IMR-90 (cell line): Measurements from ENCODE around the gene DISC1. TPM values are rescaled to one million over a fixed set of nuclear protein-coding genes. Genes with fewer than 3 reads are reported as not detected.
A peak's percentile ranks its signal among the peaks of the same experiment; 100 is the strongest.

ENCODE experiments used
- ATAC-seq: fragments of 200-7000 bp; cut with Tn5 transposase; 2 replicates; pipeline ENCODE4 v1.9.1; 2020; ENCODE audit warnings: low read depth, mild to moderate bottlenecking, moderate library complexity
- BruUV-seq: library from RNA; stranded (reverse); fragments of 400-500 nt; replicated peaks from 2 replicates; lab custom pipeline; 2021; lab: Mats Ljungman, UMichigan
- CTCF ChIA-PET: fragments of 300-600 bp; formaldehyde crosslinking; extraction: SDS; loops from one replicate; lab custom pipeline; 2021; ENCODE audit warnings: antibody characterized with exemption; lab: Yijun Ruan, JAX
- POLR2A ChIA-PET: fragments of 300-600 bp; sonication (Branson Sonifier 250); formaldehyde crosslinking; loops from one replicate; lab custom pipeline; 2022; ENCODE audit warnings: antibody characterized with exemption; ENCODE audit not compliant: unreplicated experiment; lab: Charles Lee
- DNase-seq: peaks from one replicate; pipeline ENCODE4 v3.0.0; 2013
- H2AFZ ChIP-seq: replicated peaks from 2 replicates; pipeline ENCODE3; 2013; ENCODE audit warnings: low read length, mild to moderate bottlenecking; ENCODE audit not compliant: poor library complexity
- H2AK5ac ChIP-seq: 2 replicates; pipeline ENCODE4 v1.6.1; 2013; ENCODE audit warnings: low read depth, low read length, inconsistent platforms
- H2AK9ac ChIP-seq: replicated peaks from 2 replicates; pipeline ENCODE3; 2013; ENCODE audit warnings: mild to moderate bottlenecking, low read depth, low read length, moderate library complexity; ENCODE audit not compliant: poor library complexity
- H2BK120ac ChIP-seq: 2 replicates; pipeline ENCODE4 v1.6.1; 2013; ENCODE audit warnings: low read depth, low read length, inconsistent platforms
- H2BK15ac ChIP-seq: 3 replicates; pipeline ENCODE4 v1.6.1; 2013; ENCODE audit warnings: low read depth, low read length, inconsistent platforms
- H2BK20ac ChIP-seq: 2 replicates; pipeline ENCODE4 v1.6.1; 2013; ENCODE audit warnings: low read depth, mild to moderate bottlenecking, inconsistent platforms, low read length, moderate library complexity
- H2BK5ac ChIP-seq: 2 replicates; pipeline ENCODE4 v1.6.1; 2013; ENCODE audit warnings: mild to moderate bottlenecking, low read depth, low read length, inconsistent platforms; ENCODE audit not compliant: poor library complexity, severe bottlenecking
- H3K14ac ChIP-seq: replicated peaks from 2 replicates; pipeline ENCODE4 v1.6.1; 2013; ENCODE audit warnings: low read depth, low read length, inconsistent platforms
- H3K18ac ChIP-seq: 2 replicates; pipeline ENCODE4 v1.6.1; 2013; ENCODE audit warnings: low read depth, low read length, control low read depth
- H3K23ac ChIP-seq: 2 replicates; pipeline ENCODE4 v1.6.1; 2013; ENCODE audit warnings: low read depth, low read length, inconsistent platforms
- H3K27ac ChIP-seq: 2 replicates; pipeline ENCODE4 v1.5.1; 2013; ENCODE audit warnings: mild to moderate bottlenecking, control low read depth, low read length; ENCODE audit not compliant: insufficient read depth
- H3K27me3 ChIP-seq: 2 replicates; pipeline ENCODE4 v1.6.1; 2013; ENCODE audit warnings: low read length; ENCODE audit not compliant: control insufficient read depth, insufficient read depth
- H3K36me3 ChIP-seq: 2 replicates; pipeline ENCODE4 v1.6.1; 2013; ENCODE audit warnings: low read length, mixed read lengths; ENCODE audit not compliant: control insufficient read depth, insufficient read depth
- H3K4ac ChIP-seq: 2 replicates; pipeline ENCODE4 v1.6.1; 2013; ENCODE audit warnings: low read depth, low read length, inconsistent platforms
- H3K4me1 ChIP-seq: 2 replicates; pipeline ENCODE4 v1.6.1; 2013; ENCODE audit warnings: low read length, mixed read lengths; ENCODE audit not compliant: control insufficient read depth, insufficient read depth
- H3K4me2 ChIP-seq: 2 replicates; pipeline ENCODE4 v1.6.1; 2013; ENCODE audit warnings: low read depth, mild to moderate bottlenecking, control low read depth, low read length, moderate library complexity
- H3K4me3 ChIP-seq: 2 replicates; pipeline ENCODE4 v1.5.1; 2013; ENCODE audit warnings: low read depth, mild to moderate bottlenecking, control low read depth, low read length, moderate library complexity; ENCODE audit not compliant: insufficient read depth
- H3K56ac ChIP-seq: 2 replicates; pipeline ENCODE4 v1.6.1; 2013; ENCODE audit warnings: low read length, inconsistent platforms; ENCODE audit not compliant: insufficient read depth; ENCODE audit errors: extremely low read depth
- H3K79me1 ChIP-seq, 2 experiments: 2 replicates each; pipeline ENCODE4 v1.6.1; 2013; ENCODE audit warnings: low read length in 2 of 2, inconsistent platforms in 1 of 2, low read depth in 1 of 2
- H3K9ac ChIP-seq: 2 replicates; pipeline ENCODE4 v1.6.1; 2013; ENCODE audit warnings: low read depth, low read length, control low read depth
- H3K9me1 ChIP-seq: 2 replicates; pipeline ENCODE4 v1.6.1; 2013; ENCODE audit warnings: low read length, inconsistent platforms; ENCODE audit not compliant: insufficient read depth
- H3K9me3 ChIP-seq: 2 replicates; pipeline ENCODE4 v1.6.1; 2013; ENCODE audit warnings: low read length; ENCODE audit not compliant: control insufficient read depth, insufficient read depth
- H4K20me1 ChIP-seq: 2 replicates; pipeline ENCODE4 v1.6.1; 2013; ENCODE audit warnings: low read length, inconsistent platforms; ENCODE audit not compliant: insufficient read depth
- H4K5ac ChIP-seq: 2 replicates; pipeline ENCODE4 v1.6.1; 2013; ENCODE audit warnings: mild to moderate bottlenecking, low read depth, low read length, control low read depth
- H4K8ac ChIP-seq, 2 experiments: 2 replicates each; pipeline ENCODE4 v1.6.1; 2013; ENCODE audit warnings: low read depth in 2 of 2, low read length in 2 of 2, control low read depth in 1 of 2, inconsistent platforms in 1 of 2
- H4K91ac ChIP-seq: 2 replicates; pipeline ENCODE4 v1.6.1; 2013; ENCODE audit warnings: low read depth, low read length, inconsistent platforms; ENCODE audit not compliant: insufficient read depth
- BHLHE40 ChIP-seq: fragments of 150-350 bp; IDR thresholded peaks from 2 replicates; pipeline ENCODE4 v1.6.1; 2016; ENCODE audit warnings: mild to moderate bottlenecking, low read depth, low read length
- CEBPB ChIP-seq: IDR thresholded peaks from 2 replicates; pipeline ENCODE4 v1.6.1; 2012; ENCODE audit warnings: low read depth, low read length, improper control_type of control experiment
- CTCF ChIP-seq: conservative IDR thresholded peaks from 2 replicates; pipeline ENCODE4 v1.5.1; 2012; ENCODE audit warnings: mild to moderate bottlenecking, low read depth, low read length, improper control_type of control experiment
- ELK1 ChIP-seq: fragments of 150-350 bp; IDR thresholded peaks from 2 replicates; pipeline ENCODE4 v1.6.1; 2016; ENCODE audit warnings: low read depth, mild to moderate bottlenecking, low read length, moderate library complexity, borderline replicate concordance
- MAFK ChIP-seq: IDR thresholded peaks from 2 replicates; pipeline ENCODE4 v1.6.1; 2012; ENCODE audit warnings: low read depth, low read length, improper control_type of control experiment
- MAZ ChIP-seq: IDR thresholded peaks from 2 replicates; pipeline ENCODE4 v1.6.1; 2012; ENCODE audit warnings: low read depth, mild to moderate bottlenecking, low read length, improper control_type of control experiment, moderate library complexity, borderline replicate concordance
- RCOR1 ChIP-seq: IDR thresholded peaks from 2 replicates; pipeline ENCODE4 v1.6.1; 2012; ENCODE audit warnings: mild to moderate bottlenecking, low read length, improper control_type of control experiment; ENCODE audit not compliant: insufficient replicate concordance
- RFX5 ChIP-seq: IDR thresholded peaks from 2 replicates; pipeline ENCODE4 v1.8.0; 2012; ENCODE audit warnings: low read depth, mild to moderate bottlenecking, low read length, moderate library complexity
- SMC3 ChIP-seq: fragments of 150-350 bp; IDR thresholded peaks from 2 replicates; pipeline ENCODE4 v1.6.1; 2016; ENCODE audit warnings: low read depth, mild to moderate bottlenecking, antibody characterized with exemption, low read length, moderate library complexity
- WGBS, 2 experiments: methylation state at CpG; one replicate each; pipeline versions ENCODE4 v1.1.5 to v1.1.7; 2013; ENCODE audit warnings: missing lambda C conversion rate in 2 of 2; ENCODE audit not compliant: insufficient read length in 1 of 2; ENCODE audit errors: extremely low coverage in 2 of 2; 5-methylcytosine and 5-hydroxymethylcytosine counted together
- dilution Hi-C: fragments of 300-500 bp; cut with HindIII; formaldehyde crosslinking; loops from one replicate; pipeline ENCODE4 v1.14.3; 2018; ENCODE audit warnings: low sequenced_read_pairs; ENCODE audit not compliant: unreplicated experiment
- in situ Hi-C: fragments of 300-500 bp; cut with MboI; formaldehyde crosslinking; loops from 3 replicates; pipeline ENCODE4 v1.14.3; 2019; ENCODE audit warnings: low sequenced_read_pairs, inconsistent platforms, mixed read lengths
- intact Hi-C: fragments of 100-400 bp; cut with micrococcal nuclease; formaldehyde crosslinking; loops from 2 replicates; pipeline ENCODE4 v1.10.0; 2022
- polyA plus RNA-seq, 3 experiments: library from polyadenylated mRNA; depleted of rRNA; stranded (reverse); fragments of >200 nt; gene quantifications; 2 replicates each; pipeline ENCODE4 v1.2.3, GENCODE V29; 2012; ENCODE audit warnings: low replicate concordance in 1 of 3
- total RNA-seq: library from RNA; depleted of rRNA; stranded (reverse); fragments of >200 nt; gene quantifications from 2 replicates; pipeline ENCODE4 v1.2.3, GENCODE V29; 2012

The DISC1 gene
- total and polyA plus RNA-seq, 2 of the 4 experiments (the other 2 are of a cell fraction) = 2.2 to 7.0 TPM

GRCh38 chr1:231855361-231855760 is 228.8 kb downstream of the DISC1 start:
- Histone ChIP-seq H3K4ac (no peak overlapping the region), H2BK15ac (no peak overlapping the region), H3K4me1 (no peaks in the 10 kb centered on the region), H3K27ac (no peak overlapping the region), H4K20me1 (no peaks in the 10 kb centered on the region), H3K4me3 (no peak overlapping the region), H3K14ac (no peak overlapping the region), H2BK5ac (no peak overlapping the region), H2AFZ (no peak overlapping the region), H3K23ac (no peak overlapping the region), H2AK5ac (no peak overlapping the region), H3K9me3 (no peaks in the 10 kb centered on the region), H4K91ac (no peak overlapping the region), H3K79me1 (no peaks in the 10 kb centered on the region; a peak in 2 of 4 replicates), H4K8ac (no peak overlapping the region), H2BK120ac (no peak overlapping the region), H3K56ac (no peak overlapping the region), H4K5ac (no peak overlapping the region), H3K9me1 (no peaks in the 10 kb centered on the region), H3K18ac (no peak overlapping the region), H3K9ac (no peak overlapping the region), H3K36me3 (no peaks in the 10 kb centered on the region; the same call in 1 of the 2 replicates), H2BK20ac (no peak overlapping the region), H2AK9ac (no peak overlapping the region), H3K27me3 (no peaks in the 10 kb centered on the region), H3K4me2 (no peak overlapping the region)
- ATAC-seq (no peak), DNase-seq (peak; percentile 22)
- CTCF ChIA-PET = interaction anchor here (1.3 to 1.4 kb wide), 2 partner anchors 11 to 17 kb away, joined by 3 to 7 read pairs; no protein-coding TSS in a partner anchor
- in situ Hi-C loops = no loop called here
- WGBS, 2 experiments = no CpG with 5 or more reads among the region's 1 CpG
- dilution Hi-C loops = no loop called here
- intact Hi-C loops = no loop called here
- POLR2A ChIA-PET = no interaction called here
- TF ChIP-seq CEBPB (no peak), ELK1 (no peak), BHLHE40 (no peak), RFX5 (no peak), SMC3 (no peak), MAZ (no peak), CTCF (no peak), RCOR1 (no peak), MAFK (no peak)
- BruUV-seq = no TSS peak
